NAMALWA (cell line): Measurements from ENCODE around the gene TWSG1.
"Not testable (repeated sequence)": the region's sequence is repeated elsewhere in the genome, so short reads cannot be mapped to it uniquely, and the experiment has no call there.

Experiments
- DNase-seq: peaks from one replicate; pipeline ENCODE4 v3.0.0-alpha.2; 2015; ENCODE audit warnings: low spot score

The TWSG1 gene

GRCh38 chr18:9335697-9336045, 1.1 kb downstream of the TWSG1 start:
- DNase-seq = no peak

GRCh38 chr18:9336827-9337226, 2.3 kb downstream of the TWSG1 start:
- no peak for DNase-seq

GRCh38 chr18:9337873-9338272, 3.3 kb downstream of the TWSG1 start:
- DNase-seq = no peak

- no peak for DNase-seq
Measured at GRCh38 chr18:9340472-9340871, 5.9 kb downstream of the TWSG1 start.

GRCh38 chr18:9343577-9343976, 9.0 kb downstream of the TWSG1 start:
- DNase-seq = no peak

GRCh38 chr18:9346775-9347174, 12.2 kb downstream of the TWSG1 start:
- no peak for DNase-seq

- DNase-seq = no peak
Measured at GRCh38 chr18:9348079-9348671, 13.6 kb downstream of the TWSG1 start.

- no peak for DNase-seq
Measured at GRCh38 chr18:9348766-9349165, 14.2 kb downstream of the TWSG1 start.

GRCh38 chr18:9353596-9353995, 19.0 kb downstream of the TWSG1 start:
- no peak for DNase-seq

- no peak for DNase-seq
Measured at GRCh38 chr18:9354256-9354655, 19.7 kb downstream of the TWSG1 start.

- no peak for DNase-seq
Measured at GRCh38 chr18:9356976-9357375, 22.4 kb downstream of the TWSG1 start.

- DNase-seq = no peak
Measured at GRCh38 chr18:9359796-9360195, 25.2 kb downstream of the TWSG1 start.

GRCh38 chr18:9361191-9361590, 26.6 kb downstream of the TWSG1 start:
- no peak for DNase-seq

- no peak for DNase-seq
Measured at GRCh38 chr18:9362869-9363268, 28.3 kb downstream of the TWSG1 start.

- DNase-seq = no peak
Measured at GRCh38 chr18:9364242-9364641, 29.7 kb downstream of the TWSG1 start.

GRCh38 chr18:9365406-9365805, 30.8 kb downstream of the TWSG1 start:
- DNase-seq = no peak

- DNase-seq = no peak
Measured at GRCh38 chr18:9366126-9366714, 31.6 kb downstream of the TWSG1 start.

- not testable (repeated sequence) for DNase-seq
Measured at GRCh38 chr18:9373254-9373653, 38.7 kb downstream of the TWSG1 start.

- no peak for DNase-seq
Measured at GRCh38 chr18:9379118-9379517, 44.5 kb downstream of the TWSG1 start.

GRCh38 chr18:9380101-9380500, 45.5 kb downstream of the TWSG1 start:
- DNase-seq = no peak

GRCh38 chr18:9380621-9381395, 46.2 kb downstream of the TWSG1 start:
- DNase-seq = no peak

- no peak for DNase-seq
Measured at GRCh38 chr18:9386879-9387278, 52.3 kb downstream of the TWSG1 start.

- no peak for DNase-seq
Measured at GRCh38 chr18:9387891-9388290, 53.3 kb downstream of the TWSG1 start.

GRCh38 chr18:9389706-9390105, 55.1 kb downstream of the TWSG1 start:
- no peak for DNase-seq
